Liver (tissue), 9 donors: ENCODE results near the gene CHN2. TPM values are rescaled to one million over a fixed set of nuclear protein-coding genes. Genes with fewer than 3 reads are reported as not detected.
A peak's percentile ranks its signal among the peaks of the same experiment; 100 is the strongest.

Source experiments
- DNase-seq: peaks from one replicate; pipeline ENCODE4 v3.0.0-alpha.2; 2017; ENCODE audit warnings: low spot score
- H3K27ac ChIP-seq, 2 donors: one replicate each; pipeline ENCODE4 v1.7.0; 2013; ENCODE audit warnings: inconsistent platforms in 2 of 2, low read length in 2 of 2, control low read depth in 1 of 2, low read depth in 1 of 2, mild to moderate bottlenecking in 1 of 2
- H3K27me3 ChIP-seq, 4 donors: one replicate each; pipeline versions ENCODE4 v1.6.1 to v1.7.0; 2013; ENCODE audit warnings: low read length in 3 of 4, inconsistent platforms in 1 of 4, mild to moderate bottlenecking in 1 of 4, moderate library complexity in 1 of 4; ENCODE audit not compliant: control insufficient read depth in 4 of 4, insufficient read depth in 4 of 4
- H3K36me3 ChIP-seq, 4 donors: one replicate each; pipeline versions ENCODE4 v1.6.1 to v1.7.0; 2013; ENCODE audit warnings: low read length in 3 of 4, mild to moderate bottlenecking in 3 of 4, low read depth in 1 of 4, moderate library complexity in 1 of 4; ENCODE audit not compliant: control insufficient read depth in 4 of 4, insufficient read depth in 3 of 4
- H3K4me1 ChIP-seq, 4 donors: one replicate each; pipeline versions ENCODE4 v1.6.1 to v1.7.0; 2013; ENCODE audit warnings: low read length in 3 of 4, mild to moderate bottlenecking in 3 of 4, moderate library complexity in 1 of 4; ENCODE audit not compliant: control insufficient read depth in 4 of 4, insufficient read depth in 4 of 4
- H3K4me3 ChIP-seq, 3 donors: one replicate each; pipeline versions ENCODE4 v1.6.1 to v1.7.0; 2013; ENCODE audit warnings: low read length in 3 of 3, control low read depth in 1 of 3, low read depth in 1 of 3, mild to moderate bottlenecking in 1 of 3
- H3K9ac ChIP-seq, 2 donors: one replicate each; pipeline ENCODE4 v1.7.0; 2013; ENCODE audit warnings: low read length in 2 of 2, mild to moderate bottlenecking in 2 of 2, moderate library complexity in 2 of 2, control low read depth in 1 of 2, low read depth in 1 of 2
- H3K9me3 ChIP-seq, 4 donors: one replicate each; pipeline versions ENCODE4 v1.6.1 to v1.7.0; 2013; ENCODE audit warnings: low read length in 3 of 4; ENCODE audit not compliant: control insufficient read depth in 4 of 4
- EGR1 ChIP-seq, 2 donors: IDR thresholded peaks; 2 replicates each; pipeline ENCODE4 v1.6.1; 2016 to 2018; ENCODE audit warnings: antibody characterized with exemption in 2 of 2, low read depth in 2 of 2
- FOXA1 ChIP-seq: IDR thresholded peaks from 2 replicates; pipeline ENCODE4 v1.6.1; 2016; ENCODE audit warnings: antibody characterized with exemption
- FOXA2 ChIP-seq: IDR thresholded peaks from 2 replicates; pipeline ENCODE4 v1.6.1; 2016; ENCODE audit warnings: antibody characterized with exemption
- GABPA ChIP-seq, 2 donors: IDR thresholded peaks in 1 of 2; conservative IDR thresholded peaks in 1 of 2; 2 replicates each; pipeline ENCODE4 v1.6.1; 2016; ENCODE audit warnings: antibody characterized with exemption in 2 of 2, mild to moderate bottlenecking in 1 of 2, moderate library complexity in 1 of 2
- HNF4A ChIP-seq, 2 donors: conservative IDR thresholded peaks; 2 replicates each; pipeline ENCODE4 v1.6.1; 2016; ENCODE audit warnings: antibody characterized with exemption in 2 of 2, mild to moderate bottlenecking in 2 of 2
- HNF4G ChIP-seq: IDR thresholded peaks from 2 replicates; pipeline ENCODE4 v1.6.1; 2016; ENCODE audit warnings: antibody characterized with exemption
- JUND ChIP-seq, 2 donors: IDR thresholded peaks; 2 replicates each; pipeline ENCODE4 v1.6.1; 2016; ENCODE audit warnings: antibody characterized with exemption in 2 of 2
- NR2F2 ChIP-seq: IDR thresholded peaks from 2 replicates; pipeline ENCODE4 v1.6.1; 2016; ENCODE audit warnings: antibody characterized with exemption
- RAD21 ChIP-seq, 2 donors: IDR thresholded peaks; 2 replicates each; pipeline ENCODE4 v1.6.1; 2016; ENCODE audit warnings: antibody characterized with exemption in 2 of 2, mild to moderate bottlenecking in 2 of 2
- RXRA ChIP-seq, 2 donors: IDR thresholded peaks; 2 replicates each; pipeline ENCODE4 v1.6.1; 2017 to 2018; ENCODE audit warnings: antibody characterized with exemption in 2 of 2, mild to moderate bottlenecking in 1 of 2
- SP1 ChIP-seq: IDR thresholded peaks from 2 replicates; pipeline ENCODE4 v1.6.1; 2018; ENCODE audit warnings: antibody characterized with exemption, mild to moderate bottlenecking
- TAF1 ChIP-seq: conservative IDR thresholded peaks from 2 replicates; pipeline ENCODE4 v1.6.1; 2016; ENCODE audit warnings: antibody characterized with exemption, mild to moderate bottlenecking
- YY1 ChIP-seq: IDR thresholded peaks from 2 replicates; pipeline ENCODE4 v1.6.1; 2016; ENCODE audit warnings: antibody characterized with exemption, mild to moderate bottlenecking
- WGBS: extraction: QIAGEN DNeasy Blood & Tissue Kit; methylation state at CpG from one replicate; pipeline ENCODE4 v1.1.7; 2013; 5-methylcytosine and 5-hydroxymethylcytosine counted together
- polyA plus RNA-seq, 2 donors: library from polyadenylated mRNA; stranded (reverse) in 1 of 2; unstranded in 1 of 2; fragments of 200-250 nt in 1 of 2; fragments of >200 nt in 1 of 2; fragmentation: Nextera tagmentation in 1 of 2; extraction: Ambion mirVana in 1 of 2; gene quantifications; one replicate each; pipeline versions ENCODE4 v1.2.1 to v1.2.3, GENCODE V29; 2013 to 2015
- total RNA-seq, 2 donors: library from RNA; depleted of rRNA; stranded (reverse); fragments of >200 nt; gene quantifications; one replicate each; pipeline ENCODE4 v1.2.3, GENCODE V29; 2014
- TF ChIP-seq, protein P1 (sequence below): IDR thresholded peaks from 2 replicates; pipeline ENCODE4 v1.6.1; 2016; ENCODE audit warnings: antibody characterized with exemption
- TF ChIP-seq, protein P2 (sequence below): IDR thresholded peaks from 2 replicates; pipeline ENCODE4 v1.6.1; 2016; ENCODE audit warnings: antibody characterized with exemption
- TF ChIP-seq, protein P3 (sequence below): IDR thresholded peaks from 2 replicates; pipeline ENCODE4 v1.6.1; 2016; ENCODE audit warnings: antibody characterized with exemption
- TF ChIP-seq, protein P4 (sequence below): IDR thresholded peaks from 2 replicates; pipeline ENCODE4 v1.6.1; 2016; ENCODE audit warnings: antibody characterized with exemption, mild to moderate bottlenecking
- TF ChIP-seq, protein P5 (sequence below): fragments of 150-350 bp; IDR thresholded peaks from 2 replicates; pipeline ENCODE4 v1.5.1; 2017; ENCODE audit warnings: improper control_type of control experiment, low read depth, low read length; ENCODE audit not compliant: missing input control
- donor health status: healthy.
- donor health status: healthy.
- donor health status: healthy.
- donor health status: healthy.
- donor health status: healthy.

Gene CHN2
- total and polyA plus RNA-seq, 4 donors, result 8.3 to 25.4 (median 17.8) TPM

DNA sequence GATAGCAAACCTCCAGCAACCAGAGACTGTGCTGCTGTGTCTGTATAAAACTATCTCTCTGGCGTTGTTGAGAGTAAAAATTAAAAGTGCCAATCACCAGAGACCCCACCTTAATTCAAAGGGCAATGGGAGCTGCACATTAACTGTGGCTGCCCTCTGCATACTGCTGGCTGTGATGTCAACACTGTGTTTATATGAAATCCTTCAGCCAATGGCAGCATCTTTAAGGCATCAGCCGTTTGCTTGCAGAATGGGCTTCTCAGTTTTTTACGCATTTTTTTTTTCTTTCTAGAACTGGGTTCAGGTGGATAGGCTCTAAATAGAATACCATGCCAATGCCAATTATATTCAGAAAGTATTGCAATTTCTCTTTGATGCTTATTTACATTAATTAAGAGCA is 47.7 kb downstream of the CHN2 start (continued):
- TF ChIP-seq, protein P1, sequence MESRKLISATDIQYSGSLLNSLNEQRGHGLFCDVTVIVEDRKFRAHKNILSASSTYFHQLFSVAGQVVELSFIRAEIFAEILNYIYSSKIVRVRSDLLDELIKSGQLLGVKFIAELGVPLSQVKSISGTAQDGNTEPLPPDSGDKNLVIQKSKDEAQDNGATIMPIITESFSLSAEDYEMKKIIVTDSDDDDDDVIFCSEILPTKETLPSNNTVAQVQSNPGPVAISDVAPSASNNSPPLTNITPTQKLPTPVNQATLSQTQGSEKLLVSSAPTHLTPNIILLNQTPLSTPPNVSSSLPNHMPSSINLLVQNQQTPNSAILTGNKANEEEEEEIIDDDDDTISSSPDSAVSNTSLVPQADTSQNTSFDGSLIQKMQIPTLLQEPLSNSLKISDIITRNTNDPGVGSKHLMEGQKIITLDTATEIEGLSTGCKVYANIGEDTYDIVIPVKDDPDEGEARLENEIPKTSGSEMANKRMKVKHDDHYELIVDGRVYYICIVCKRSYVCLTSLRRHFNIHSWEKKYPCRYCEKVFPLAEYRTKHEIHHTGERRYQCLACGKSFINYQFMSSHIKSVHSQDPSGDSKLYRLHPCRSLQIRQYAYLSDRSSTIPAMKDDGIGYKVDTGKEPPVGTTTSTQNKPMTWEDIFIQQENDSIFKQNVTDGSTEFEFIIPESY, result no peak
- TF ChIP-seq FOXA2 (no peak), JUND (IDR thresholded peaks at IDR 0.05) (no peak), EGR1 (IDR thresholded peaks at IDR 0.05; ENCODE audit: low read depth in 2 of 2) (no peak), FOXA1 (no peak)
- TF ChIP-seq, protein P2, sequence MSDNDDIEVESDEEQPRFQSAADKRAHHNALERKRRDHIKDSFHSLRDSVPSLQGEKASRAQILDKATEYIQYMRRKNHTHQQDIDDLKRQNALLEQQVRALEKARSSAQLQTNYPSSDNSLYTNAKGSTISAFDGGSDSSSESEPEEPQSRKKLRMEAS, result no peak

DNA sequence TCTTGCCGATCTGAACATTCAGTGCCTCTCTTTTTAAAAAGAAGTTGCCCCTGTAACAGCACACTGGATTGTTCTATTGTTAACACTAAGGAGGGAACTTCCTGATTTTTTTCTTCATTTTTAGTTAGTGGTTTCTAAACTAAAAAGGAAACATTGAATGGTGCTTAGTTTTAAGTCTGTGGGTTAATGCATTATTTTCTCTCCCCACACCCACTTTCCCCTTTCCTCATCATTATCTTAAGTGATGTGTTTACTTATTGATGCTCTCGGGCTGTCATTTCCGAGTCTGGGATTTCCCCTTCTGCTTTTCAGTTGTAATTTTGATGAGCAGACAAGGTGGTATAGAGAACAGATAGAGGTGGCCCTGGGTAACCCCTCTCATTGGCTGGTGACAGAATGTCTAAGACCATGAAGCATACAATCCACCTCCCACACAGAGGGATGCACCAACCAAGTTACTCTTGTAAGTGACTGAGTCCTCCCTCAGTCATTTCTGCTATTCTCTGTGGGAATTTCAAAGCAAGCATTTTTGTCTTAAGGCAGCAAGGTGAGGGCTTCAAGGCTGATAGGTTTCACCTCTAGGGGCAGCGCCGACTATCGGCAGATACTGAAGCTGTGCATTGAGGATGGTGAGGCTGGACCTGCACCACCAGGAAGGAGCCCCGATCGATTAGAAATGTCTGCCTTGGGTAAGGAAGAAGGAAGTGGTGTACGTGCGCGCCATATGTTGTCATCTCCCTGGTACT is 49.5 kb downstream of the CHN2 start:
- Histone ChIP-seq H3K4me3 (no peak overlapping the region), H3K9ac (no peak overlapping the region), H3K4me1 (peaks cover 11 to 28% (median 20%) of the 10 kb centered on the region in 4 donors), H3K27me3 (no peaks in the 10 kb centered on the region), H3K27ac (no peak overlapping the region), H3K36me3 (no peaks in the 10 kb centered on the region), H3K9me3 (no peaks in the 10 kb centered on the region)
- WGBS, result 75% methylated on average over 11 of the region's 11 CpGs
- no peak for DNase-seq
- no peak for TF ChIP-seq EGR1 (IDR thresholded peaks at IDR 0.05; ENCODE audit: low read depth in 2 of 2)
- TF ChIP-seq RAD21 (IDR thresholded peaks at IDR 0.05), result peak in 1 of 2 donors; percentile 43

DNA sequence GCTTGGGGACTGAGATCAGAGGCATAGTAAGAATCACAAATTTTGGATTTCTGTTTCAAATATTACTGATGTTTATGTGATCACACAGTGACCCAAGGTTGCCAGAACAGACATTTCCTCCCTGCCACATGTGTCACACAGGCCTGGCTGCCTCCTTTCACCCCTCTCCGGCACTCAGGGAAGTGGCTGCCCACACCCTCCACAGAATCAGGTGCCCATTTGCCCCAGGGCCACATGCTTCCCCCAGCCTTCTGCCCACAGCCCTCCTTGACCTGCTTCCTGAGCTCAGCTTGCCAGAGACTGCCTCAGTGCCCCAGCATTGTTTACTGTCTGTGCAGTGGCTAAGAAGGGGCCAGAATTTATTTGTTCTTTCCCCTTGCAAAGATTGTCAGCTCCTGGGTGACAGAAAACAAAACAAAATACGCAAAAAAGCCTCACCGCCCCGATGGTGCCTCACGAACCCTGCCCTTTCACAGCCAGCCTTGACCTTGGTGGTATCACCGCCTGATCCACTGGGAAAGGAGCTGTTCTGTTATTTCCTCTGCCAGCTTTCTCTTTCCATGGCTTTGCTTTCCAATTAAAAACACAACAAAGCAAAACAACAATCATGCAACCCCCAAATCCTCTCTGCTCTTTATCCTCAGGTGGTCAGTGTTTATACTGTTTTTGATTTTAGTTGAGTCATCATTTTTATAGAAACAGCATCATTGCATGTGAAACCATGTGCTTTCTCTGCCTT is 52.8 kb downstream of the CHN2 start:
- Histone ChIP-seq H3K4me3 (no peak overlapping the region), H3K36me3 (no peaks in the 10 kb centered on the region), H3K4me1 (peaks cover 13 to 40% (median 31%) of the 10 kb centered on the region in 4 donors), H3K27me3 (no peaks in the 10 kb centered on the region), H3K27ac (peak overlapping the region; percentile 40 to 64), H3K9ac (no peak overlapping the region), H3K9me3 (no peaks in the 10 kb centered on the region)
- DNase-seq, result no peak
- TF ChIP-seq, protein P3, sequence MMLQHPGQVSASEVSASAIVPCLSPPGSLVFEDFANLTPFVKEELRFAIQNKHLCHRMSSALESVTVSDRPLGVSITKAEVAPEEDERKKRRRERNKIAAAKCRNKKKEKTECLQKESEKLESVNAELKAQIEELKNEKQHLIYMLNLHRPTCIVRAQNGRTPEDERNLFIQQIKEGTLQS, result no peak
- TF ChIP-seq RAD21 (IDR thresholded peaks at IDR 0.05) (peak in 1 of 2 donors; percentile 26), SP1 (peak; percentile 18), JUND (IDR thresholded peaks at IDR 0.05) (no peak), FOXA2 (no peak), HNF4G (no peak), HNF4A (conservative IDR thresholded peaks at IDR 0.05) (peak; percentile 42 to 47), EGR1 (IDR thresholded peaks at IDR 0.05; ENCODE audit: low read depth in 2 of 2) (no peak), RXRA (IDR thresholded peaks at IDR 0.05) (peak; percentile 17 to 43), YY1 (peak; percentile 8), NR2F2 (peak; percentile 63), GABPA (IDR thresholded peaks at IDR 0.05 in 1 of 2, conservative IDR thresholded peaks at IDR 0.05 in 1 of 2) (no peak), FOXA1 (no peak), TAF1 (no peak)
- TF ChIP-seq, protein P4, sequence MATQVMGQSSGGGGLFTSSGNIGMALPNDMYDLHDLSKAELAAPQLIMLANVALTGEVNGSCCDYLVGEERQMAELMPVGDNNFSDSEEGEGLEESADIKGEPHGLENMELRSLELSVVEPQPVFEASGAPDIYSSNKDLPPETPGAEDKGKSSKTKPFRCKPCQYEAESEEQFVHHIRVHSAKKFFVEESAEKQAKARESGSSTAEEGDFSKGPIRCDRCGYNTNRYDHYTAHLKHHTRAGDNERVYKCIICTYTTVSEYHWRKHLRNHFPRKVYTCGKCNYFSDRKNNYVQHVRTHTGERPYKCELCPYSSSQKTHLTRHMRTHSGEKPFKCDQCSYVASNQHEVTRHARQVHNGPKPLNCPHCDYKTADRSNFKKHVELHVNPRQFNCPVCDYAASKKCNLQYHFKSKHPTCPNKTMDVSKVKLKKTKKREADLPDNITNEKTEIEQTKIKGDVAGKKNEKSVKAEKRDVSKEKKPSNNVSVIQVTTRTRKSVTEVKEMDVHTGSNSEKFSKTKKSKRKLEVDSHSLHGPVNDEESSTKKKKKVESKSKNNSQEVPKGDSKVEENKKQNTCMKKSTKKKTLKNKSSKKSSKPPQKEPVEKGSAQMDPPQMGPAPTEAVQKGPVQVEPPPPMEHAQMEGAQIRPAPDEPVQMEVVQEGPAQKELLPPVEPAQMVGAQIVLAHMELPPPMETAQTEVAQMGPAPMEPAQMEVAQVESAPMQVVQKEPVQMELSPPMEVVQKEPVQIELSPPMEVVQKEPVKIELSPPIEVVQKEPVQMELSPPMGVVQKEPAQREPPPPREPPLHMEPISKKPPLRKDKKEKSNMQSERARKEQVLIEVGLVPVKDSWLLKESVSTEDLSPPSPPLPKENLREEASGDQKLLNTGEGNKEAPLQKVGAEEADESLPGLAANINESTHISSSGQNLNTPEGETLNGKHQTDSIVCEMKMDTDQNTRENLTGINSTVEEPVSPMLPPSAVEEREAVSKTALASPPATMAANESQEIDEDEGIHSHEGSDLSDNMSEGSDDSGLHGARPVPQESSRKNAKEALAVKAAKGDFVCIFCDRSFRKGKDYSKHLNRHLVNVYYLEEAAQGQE, result no peak
- TF ChIP-seq, protein P1, result no peak
- TF ChIP-seq, protein P5, sequence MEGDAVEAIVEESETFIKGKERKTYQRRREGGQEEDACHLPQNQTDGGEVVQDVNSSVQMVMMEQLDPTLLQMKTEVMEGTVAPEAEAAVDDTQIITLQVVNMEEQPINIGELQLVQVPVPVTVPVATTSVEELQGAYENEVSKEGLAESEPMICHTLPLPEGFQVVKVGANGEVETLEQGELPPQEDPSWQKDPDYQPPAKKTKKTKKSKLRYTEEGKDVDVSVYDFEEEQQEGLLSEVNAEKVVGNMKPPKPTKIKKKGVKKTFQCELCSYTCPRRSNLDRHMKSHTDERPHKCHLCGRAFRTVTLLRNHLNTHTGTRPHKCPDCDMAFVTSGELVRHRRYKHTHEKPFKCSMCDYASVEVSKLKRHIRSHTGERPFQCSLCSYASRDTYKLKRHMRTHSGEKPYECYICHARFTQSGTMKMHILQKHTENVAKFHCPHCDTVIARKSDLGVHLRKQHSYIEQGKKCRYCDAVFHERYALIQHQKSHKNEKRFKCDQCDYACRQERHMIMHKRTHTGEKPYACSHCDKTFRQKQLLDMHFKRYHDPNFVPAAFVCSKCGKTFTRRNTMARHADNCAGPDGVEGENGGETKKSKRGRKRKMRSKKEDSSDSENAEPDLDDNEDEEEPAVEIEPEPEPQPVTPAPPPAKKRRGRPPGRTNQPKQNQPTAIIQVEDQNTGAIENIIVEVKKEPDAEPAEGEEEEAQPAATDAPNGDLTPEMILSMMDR, result no peak
- TF ChIP-seq, protein P2, result no peak
- WGBS, result 30% methylated on average over 6 of the region's 6 CpGs
